ENCODE measurements around the gene LEAP2. TPM values are rescaled to one million over a fixed set of nuclear protein-coding genes. Genes with fewer than 3 reads are reported as not detected.
A peak's percentile ranks its signal among the peaks of the same experiment; 100 is the strongest.

The LEAP2 gene
- total RNA-seq, 1 donor from 2014 or later, result 2.1 TPM

- H3K27ac ChIP-seq (ENCODE audit: low read depth, low read length), result no peak overlapping the region
- H3K27me3 ChIP-seq (ENCODE audit: control insufficient read depth in 3 of 3, insufficient read depth in 3 of 3, low read length in 3 of 3), result no peaks in the 10 kb centered on the region
- H3K4me1 ChIP-seq (ENCODE audit: control insufficient read depth in 3 of 3, insufficient read depth in 3 of 3, low read length in 3 of 3), result peaks cover 25 to 40% (median 26%) of the 10 kb centered on the region in 3 donors
- H3K9me3 ChIP-seq (ENCODE audit: control insufficient read depth in 3 of 3, low read length in 3 of 3), result no peaks in the 10 kb centered on the region
- no peak overlapping the region for H3K9ac ChIP-seq (ENCODE audit: low read depth in 1 of 3, low read length in 3 of 3)
- no peak overlapping the region for H3K4me3 ChIP-seq (ENCODE audit: low read length in 3 of 3)
- H3K36me3 ChIP-seq (ENCODE audit: control insufficient read depth in 3 of 3, insufficient read depth in 3 of 3, low read length in 3 of 3), result peaks cover 16 to 32% (median 20%) of the 10 kb centered on the region in 3 donors
Measured at GRCh38 chr5:132873930-132874271, 433 bp downstream of the LEAP2 start.

GRCh38 chr5:132876020-132876759 lies 2.7 kb downstream of the LEAP2 start:
- Histone ChIP-seq H3K27ac (ENCODE audit: low read depth, low read length) (no peak overlapping the region), H3K36me3 (ENCODE audit: control insufficient read depth in 3 of 3, insufficient read depth in 3 of 3, low read length in 3 of 3) (peaks cover 21 to 32% (median 23%) of the 10 kb centered on the region in 3 donors), H3K27me3 (ENCODE audit: control insufficient read depth in 3 of 3, insufficient read depth in 3 of 3, low read length in 3 of 3) (no peaks in the 10 kb centered on the region), H3K9me3 (ENCODE audit: control insufficient read depth in 3 of 3, low read length in 3 of 3) (no peaks in the 10 kb centered on the region), H3K4me3 (ENCODE audit: low read length in 3 of 3) (no peak overlapping the region), H3K9ac (ENCODE audit: low read depth in 1 of 3, low read length in 3 of 3) (no peak overlapping the region), H3K4me1 (ENCODE audit: control insufficient read depth in 3 of 3, insufficient read depth in 3 of 3, low read length in 3 of 3) (peaks cover 17 to 30% (median 22%) of the 10 kb centered on the region in 3 donors)

- Histone ChIP-seq H3K9ac (ENCODE audit: low read depth in 1 of 3, low read length in 3 of 3) (no peak overlapping the region), H3K9me3 (ENCODE audit: control insufficient read depth in 3 of 3, low read length in 3 of 3) (no peaks in the 10 kb centered on the region), H3K27ac (ENCODE audit: low read depth, low read length) (peak overlapping the region; percentile 57), H3K27me3 (ENCODE audit: control insufficient read depth in 3 of 3, insufficient read depth in 3 of 3, low read length in 3 of 3) (no peaks in the 10 kb centered on the region), H3K4me3 (ENCODE audit: low read length in 3 of 3) (no peak overlapping the region), H3K4me1 (ENCODE audit: control insufficient read depth in 3 of 3, insufficient read depth in 3 of 3, low read length in 3 of 3) (peaks cover 17 to 22% (median 20%) of the 10 kb centered on the region in 3 donors), H3K36me3 (ENCODE audit: control insufficient read depth in 3 of 3, insufficient read depth in 3 of 3, low read length in 3 of 3) (peaks cover 12 to 33% (median 28%) of the 10 kb centered on the region in 3 donors)
Measured at GRCh38 chr5:132877466-132877865, 4.0 kb downstream of the LEAP2 start.

GRCh38 chr5:132877938-132878337 lies 4.5 kb downstream of the LEAP2 start:
- peaks cover 13 to 21% (median 19%) of the 10 kb centered on the region in 3 donors for H3K4me1 ChIP-seq (ENCODE audit: control insufficient read depth in 3 of 3, insufficient read depth in 3 of 3, low read length in 3 of 3)
- H3K9me3 ChIP-seq (ENCODE audit: control insufficient read depth in 3 of 3, low read length in 3 of 3), result no peaks in the 10 kb centered on the region
- H3K9ac ChIP-seq (ENCODE audit: low read depth in 1 of 3, low read length in 3 of 3), result no peak overlapping the region
- no peaks in the 10 kb centered on the region for H3K27me3 ChIP-seq (ENCODE audit: control insufficient read depth in 3 of 3, insufficient read depth in 3 of 3, low read length in 3 of 3)
- H3K36me3 ChIP-seq (ENCODE audit: control insufficient read depth in 3 of 3, insufficient read depth in 3 of 3, low read length in 3 of 3), result peaks cover 12 to 37% (median 28%) of the 10 kb centered on the region in 3 donors
- no peak overlapping the region for H3K4me3 ChIP-seq (ENCODE audit: low read length in 3 of 3)
- H3K27ac ChIP-seq (ENCODE audit: low read depth, low read length), result peak overlapping the region; percentile 57

GRCh38 chr5:132883261-132883834 lies 9.9 kb downstream of the LEAP2 start:
- H3K27me3 ChIP-seq (ENCODE audit: control insufficient read depth in 3 of 3, insufficient read depth in 3 of 3, low read length in 3 of 3), result no peaks in the 10 kb centered on the region
- H3K9ac ChIP-seq (ENCODE audit: low read depth in 1 of 3, low read length in 3 of 3), result no peak overlapping the region
- no peaks in the 10 kb centered on the region for H3K9me3 ChIP-seq (ENCODE audit: control insufficient read depth in 3 of 3, low read length in 3 of 3)
- no peak overlapping the region for H3K27ac ChIP-seq (ENCODE audit: low read depth, low read length)
- no peak overlapping the region for H3K4me3 ChIP-seq (ENCODE audit: low read length in 3 of 3)
- peaks cover 30 to 58% (median 50%) of the 10 kb centered on the region in 3 donors for H3K36me3 ChIP-seq (ENCODE audit: control insufficient read depth in 3 of 3, insufficient read depth in 3 of 3, low read length in 3 of 3)
- H3K4me1 ChIP-seq (ENCODE audit: control insufficient read depth in 3 of 3, insufficient read depth in 3 of 3, low read length in 3 of 3), result peaks cover 0 to 4% (median 0%) of the 10 kb centered on the region in 3 donors

- no peaks in the 10 kb centered on the region for H3K27me3 ChIP-seq (ENCODE audit: control insufficient read depth in 3 of 3, insufficient read depth in 3 of 3, low read length in 3 of 3)
- no peak overlapping the region for H3K27ac ChIP-seq (ENCODE audit: low read depth, low read length)
- no peak overlapping the region for H3K9ac ChIP-seq (ENCODE audit: low read depth in 1 of 3, low read length in 3 of 3)
- no peaks in the 10 kb centered on the region for H3K4me1 ChIP-seq (ENCODE audit: control insufficient read depth in 3 of 3, insufficient read depth in 3 of 3, low read length in 3 of 3)
- H3K4me3 ChIP-seq (ENCODE audit: low read length in 3 of 3), result no peak overlapping the region
- no peaks in the 10 kb centered on the region for H3K9me3 ChIP-seq (ENCODE audit: control insufficient read depth in 3 of 3, low read length in 3 of 3)
- peaks cover 31 to 58% (median 57%) of the 10 kb centered on the region in 3 donors for H3K36me3 ChIP-seq (ENCODE audit: control insufficient read depth in 3 of 3, insufficient read depth in 3 of 3, low read length in 3 of 3)
Measured at GRCh38 chr5:132884548-132884947, 11.1 kb downstream of the LEAP2 start.

- Histone ChIP-seq H3K27ac (ENCODE audit: low read depth, low read length) (no peak overlapping the region), H3K4me3 (ENCODE audit: low read length in 3 of 3) (no peak overlapping the region), H3K4me1 (ENCODE audit: control insufficient read depth in 3 of 3, insufficient read depth in 3 of 3, low read length in 3 of 3) (no peaks in the 10 kb centered on the region), H3K27me3 (ENCODE audit: control insufficient read depth in 3 of 3, insufficient read depth in 3 of 3, low read length in 3 of 3) (no peaks in the 10 kb centered on the region), H3K9ac (ENCODE audit: low read depth in 1 of 3, low read length in 3 of 3) (no peak overlapping the region), H3K9me3 (ENCODE audit: control insufficient read depth in 3 of 3, low read length in 3 of 3) (no peaks in the 10 kb centered on the region), H3K36me3 (ENCODE audit: control insufficient read depth in 3 of 3, insufficient read depth in 3 of 3, low read length in 3 of 3) (peaks cover 26 to 51% (median 46%) of the 10 kb centered on the region in 3 donors)
Measured at GRCh38 chr5:132886064-132886823, 12.8 kb downstream of the LEAP2 start.

GRCh38 chr5:132887283-132887682 lies 13.8 kb downstream of the LEAP2 start:
- Histone ChIP-seq H3K27me3 (ENCODE audit: control insufficient read depth in 3 of 3, insufficient read depth in 3 of 3, low read length in 3 of 3) (no peaks in the 10 kb centered on the region), H3K36me3 (ENCODE audit: control insufficient read depth in 3 of 3, insufficient read depth in 3 of 3, low read length in 3 of 3) (peaks cover 29 to 53% (median 46%) of the 10 kb centered on the region in 3 donors), H3K9me3 (ENCODE audit: control insufficient read depth in 3 of 3, low read length in 3 of 3) (no peaks in the 10 kb centered on the region), H3K27ac (ENCODE audit: low read depth, low read length) (no peak overlapping the region), H3K9ac (ENCODE audit: low read depth in 1 of 3, low read length in 3 of 3) (no peak overlapping the region), H3K4me1 (ENCODE audit: control insufficient read depth in 3 of 3, insufficient read depth in 3 of 3, low read length in 3 of 3) (no peaks in the 10 kb centered on the region), H3K4me3 (ENCODE audit: low read length in 3 of 3) (no peak overlapping the region)

GRCh38 chr5:132889501-132889900 lies 16.0 kb downstream of the LEAP2 start:
- no peak overlapping the region for H3K9ac ChIP-seq (ENCODE audit: low read depth in 1 of 3, low read length in 3 of 3)
- no peaks in the 10 kb centered on the region for H3K4me1 ChIP-seq (ENCODE audit: control insufficient read depth in 3 of 3, insufficient read depth in 3 of 3, low read length in 3 of 3)
- H3K9me3 ChIP-seq (ENCODE audit: control insufficient read depth in 3 of 3, low read length in 3 of 3), result no peaks in the 10 kb centered on the region
- H3K36me3 ChIP-seq (ENCODE audit: control insufficient read depth in 3 of 3, insufficient read depth in 3 of 3, low read length in 3 of 3), result peaks cover 29 to 56% (median 51%) of the 10 kb centered on the region in 3 donors
- no peaks in the 10 kb centered on the region for H3K27me3 ChIP-seq (ENCODE audit: control insufficient read depth in 3 of 3, insufficient read depth in 3 of 3, low read length in 3 of 3)
- no peak overlapping the region for H3K27ac ChIP-seq (ENCODE audit: low read depth, low read length)
- no peak overlapping the region for H3K4me3 ChIP-seq (ENCODE audit: low read length in 3 of 3)

- H3K27ac ChIP-seq (ENCODE audit: low read depth, low read length), result no peak overlapping the region
- peaks cover 0 to 1% (median 0%) of the 10 kb centered on the region in 3 donors for H3K4me1 ChIP-seq (ENCODE audit: control insufficient read depth in 3 of 3, insufficient read depth in 3 of 3, low read length in 3 of 3)
- H3K9ac ChIP-seq (ENCODE audit: low read depth in 1 of 3, low read length in 3 of 3), result no peak overlapping the region
- H3K9me3 ChIP-seq (ENCODE audit: control insufficient read depth in 3 of 3, low read length in 3 of 3), result no peaks in the 10 kb centered on the region
- H3K4me3 ChIP-seq (ENCODE audit: low read length in 3 of 3), result no peak overlapping the region
- H3K36me3 ChIP-seq (ENCODE audit: control insufficient read depth in 3 of 3, insufficient read depth in 3 of 3, low read length in 3 of 3), result peaks cover 30 to 66% (median 59%) of the 10 kb centered on the region in 3 donors
- no peaks in the 10 kb centered on the region for H3K27me3 ChIP-seq (ENCODE audit: control insufficient read depth in 3 of 3, insufficient read depth in 3 of 3, low read length in 3 of 3)
Measured at GRCh38 chr5:132890817-132891216, 17.3 kb downstream of the LEAP2 start.

All from skeletal muscle tissue (tissue), 4 donors.